Heart left ventricle (tissue), 13 donors: ENCODE measurements around the gene ALK.

Experiments
- CTCF ChIP-seq, 12 donors: fragments of 200-600 bp; sonication (generic) in 4 of 12; IDR thresholded peaks; one replicate each; pipeline versions ENCODE4 v1.5.0 to v1.8.0; 2018 to 2022; ENCODE audit warnings: antibody characterized with exemption in 12 of 12, mild to moderate bottlenecking in 5 of 12
- POLR2A ChIP-seq, 2 donors: fragments of 450-650 bp; IDR thresholded peaks; one replicate each; pipeline ENCODE4 v1.6.1; 2017; ENCODE audit warnings: antibody characterized with exemption in 2 of 2, mild to moderate bottlenecking in 2 of 2, moderate library complexity in 2 of 2
- donor health status: ischemic (EF 13 %, LVEDD 7.1; RV severe dilation, severe dysfunction).
- donor health status: DM: no; HTN: yes; CAD: no.
- donor health status: DM: no; HTN: no; CAD: no.
- donor health status: ischemic (EF 25% LVEDD 6.9; RV normal size, moderate dysfunction).
- donor health status: ischemic (EF 25% LVEDD 5.7; RV mildly dilated, moderate dysfunction).
- donor health status: ischemic (EF 35%, LVEDD 5.7; RV mildly dilated, moderate dysfunction).
- donor health status: nonischemic (EF 11% LVEDD 7.7; RV severe dilation, severe dysfunction).
- donor health status: DM: yes; HTN: yes; CAD: no.
- donor health status: PGD.
- donor health status: ischemic (EF 29% LVEDD 5.4; RV normal size, mild dysfunction).
- donor health status: nonischemic (EF 23%, LVEDD 6.1; RV moderate dilation, normal function).

- TF ChIP-seq CTCF (IDR thresholded peaks at IDR 0.05) (no peak), POLR2A (IDR thresholded peaks at IDR 0.05) (no peak)
Observed at GRCh38 chr2:29401994-29402393, 519.4 kb downstream of the ALK start.
